Peyer's patch (tissue), 4 donors: ENCODE measurements around the gene P2RX7. TPM values are rescaled to one million over a fixed set of nuclear protein-coding genes. Genes with fewer than 3 reads are reported as not detected.

Experiments
- DNase-seq, 3 donors: peaks; one replicate each; pipeline ENCODE4 v3.0.0-alpha.2; 2017 to 2019
- H3K27ac ChIP-seq, 4 donors: fragments of 200-600 bp; sonication (generic); one replicate each; pipeline ENCODE4 v1.5.1; 2016 to 2019
- H3K27me3 ChIP-seq, 2 donors: fragments of 200-600 bp; sonication (generic); one replicate each; pipeline ENCODE4 v1.5.1; 2019
- H3K36me3 ChIP-seq, 3 donors: fragments of 200-600 bp; sonication (generic); one replicate each; pipeline ENCODE4 v1.5.1; 2016 to 2019
- H3K4me1 ChIP-seq, 4 donors: fragments of 200-600 bp; sonication (generic); one replicate each; pipeline ENCODE4 v1.5.1; 2016 to 2019
- H3K4me3 ChIP-seq, 4 donors: fragments of 200-600 bp; sonication (generic); 1 replicate in 3 of 4; 2 replicates in 1 of 4; pipeline ENCODE4 v1.5.1; 2016 to 2019; ENCODE audit warnings: mild to moderate bottlenecking in 1 of 4
- H3K9me3 ChIP-seq, 4 donors: fragments of 200-600 bp; sonication (generic); one replicate each; pipeline ENCODE4 v1.5.1; 2016 to 2019; ENCODE audit warnings: mild to moderate bottlenecking in 1 of 4
- POLR2A ChIP-seq, 2 donors: fragments of 450-650 bp; IDR thresholded peaks; one replicate each; pipeline ENCODE4 v1.5.1; 2017; ENCODE audit warnings: antibody characterized with exemption in 2 of 2, mild to moderate bottlenecking in 2 of 2, moderate library complexity in 2 of 2
- total RNA-seq, 4 donors: library from RNA; depleted of rRNA; stranded (reverse); fragments of >200 nt; gene quantifications; one replicate each; pipeline ENCODE4 v1.1.0, GENCODE V29; 2016
- TF ChIP-seq, protein P1 (sequence below), 6 experiments: fragments of 450-650 bp in 4 of 6; fragments of 200-600 bp in 2 of 6; sonication (generic) in 1 of 6; IDR thresholded peaks; one replicate each; pipeline ENCODE4 v1.5.1; 2017 to 2019; ENCODE audit warnings: antibody characterized with exemption in 6 of 6, mild to moderate bottlenecking in 3 of 6, moderate library complexity in 1 of 6

P2RX7 gene
- total RNA-seq, 4 donors from 2014 or later = 1.0 to 9.1 (median 1.7) TPM; not detected in 1

DNA sequence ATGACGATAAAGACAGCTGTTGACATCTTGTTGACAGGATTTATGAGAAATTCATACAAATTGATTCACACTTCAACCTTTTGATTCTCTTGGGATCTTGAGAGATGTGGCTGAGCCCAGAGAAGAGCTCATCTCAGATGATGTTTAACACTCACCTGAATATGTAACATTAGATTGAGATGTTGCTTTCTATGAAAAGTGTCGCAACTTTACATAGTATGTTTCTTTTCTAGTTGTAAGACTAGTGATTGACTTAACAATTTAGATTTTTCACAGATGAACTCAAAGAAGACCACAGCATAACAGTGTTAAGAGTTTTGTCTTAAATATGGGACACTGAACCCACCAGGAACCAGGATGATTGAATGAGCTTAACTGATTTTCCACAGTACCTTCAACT, 40.6 kb upstream of the P2RX7 start:
- no peaks in the 10 kb centered on the region for H3K9me3 ChIP-seq
- no peak for DNase-seq
- H3K27ac ChIP-seq = no peak overlapping the region
- H3K4me1 ChIP-seq = peaks cover 0 to 10% (median 6%) of the 10 kb centered on the region in 4 donors
- H3K4me3 ChIP-seq = no peak overlapping the region
- TF ChIP-seq, protein P1, sequence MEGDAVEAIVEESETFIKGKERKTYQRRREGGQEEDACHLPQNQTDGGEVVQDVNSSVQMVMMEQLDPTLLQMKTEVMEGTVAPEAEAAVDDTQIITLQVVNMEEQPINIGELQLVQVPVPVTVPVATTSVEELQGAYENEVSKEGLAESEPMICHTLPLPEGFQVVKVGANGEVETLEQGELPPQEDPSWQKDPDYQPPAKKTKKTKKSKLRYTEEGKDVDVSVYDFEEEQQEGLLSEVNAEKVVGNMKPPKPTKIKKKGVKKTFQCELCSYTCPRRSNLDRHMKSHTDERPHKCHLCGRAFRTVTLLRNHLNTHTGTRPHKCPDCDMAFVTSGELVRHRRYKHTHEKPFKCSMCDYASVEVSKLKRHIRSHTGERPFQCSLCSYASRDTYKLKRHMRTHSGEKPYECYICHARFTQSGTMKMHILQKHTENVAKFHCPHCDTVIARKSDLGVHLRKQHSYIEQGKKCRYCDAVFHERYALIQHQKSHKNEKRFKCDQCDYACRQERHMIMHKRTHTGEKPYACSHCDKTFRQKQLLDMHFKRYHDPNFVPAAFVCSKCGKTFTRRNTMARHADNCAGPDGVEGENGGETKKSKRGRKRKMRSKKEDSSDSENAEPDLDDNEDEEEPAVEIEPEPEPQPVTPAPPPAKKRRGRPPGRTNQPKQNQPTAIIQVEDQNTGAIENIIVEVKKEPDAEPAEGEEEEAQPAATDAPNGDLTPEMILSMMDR (IDR thresholded peaks at IDR 0.05) = no peak
- TF ChIP-seq POLR2A (IDR thresholded peaks at IDR 0.05) = no peak
- no peaks in the 10 kb centered on the region for H3K27me3 ChIP-seq
- no peaks in the 10 kb centered on the region for H3K36me3 ChIP-seq

DNA sequence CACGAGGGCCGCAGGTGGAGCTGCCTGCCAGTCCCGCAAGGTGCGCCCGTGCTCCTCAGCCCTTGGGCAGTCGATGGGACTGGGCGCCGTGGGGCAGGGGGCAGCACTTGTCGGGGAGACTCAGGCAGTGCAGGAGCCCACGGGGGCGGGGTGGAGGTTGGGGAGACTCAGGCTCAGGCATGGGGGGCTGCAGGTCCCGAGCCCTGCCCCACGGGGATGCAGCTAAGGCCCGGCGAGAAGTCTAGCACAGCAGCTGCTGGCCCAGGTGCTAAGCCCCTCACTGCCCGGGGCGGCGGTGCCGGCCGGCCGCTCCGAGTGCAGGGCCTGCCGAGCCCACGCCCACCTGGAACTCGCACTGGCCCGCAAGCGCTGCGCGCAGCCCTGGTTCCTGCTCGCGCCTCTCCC, 39.2 kb upstream of the P2RX7 start:
- no peak overlapping the region for H3K4me3 ChIP-seq
- no peak overlapping the region for H3K27ac ChIP-seq
- no peaks in the 10 kb centered on the region for H3K27me3 ChIP-seq
- TF ChIP-seq, protein P1 (IDR thresholded peaks at IDR 0.05) = no peak
- no peak for TF ChIP-seq POLR2A (IDR thresholded peaks at IDR 0.05)
- peaks cover 0 to 10% (median 6%) of the 10 kb centered on the region in 4 donors for H3K4me1 ChIP-seq
- H3K9me3 ChIP-seq = no peaks in the 10 kb centered on the region
- no peak for DNase-seq
- H3K36me3 ChIP-seq = no peaks in the 10 kb centered on the region

DNA sequence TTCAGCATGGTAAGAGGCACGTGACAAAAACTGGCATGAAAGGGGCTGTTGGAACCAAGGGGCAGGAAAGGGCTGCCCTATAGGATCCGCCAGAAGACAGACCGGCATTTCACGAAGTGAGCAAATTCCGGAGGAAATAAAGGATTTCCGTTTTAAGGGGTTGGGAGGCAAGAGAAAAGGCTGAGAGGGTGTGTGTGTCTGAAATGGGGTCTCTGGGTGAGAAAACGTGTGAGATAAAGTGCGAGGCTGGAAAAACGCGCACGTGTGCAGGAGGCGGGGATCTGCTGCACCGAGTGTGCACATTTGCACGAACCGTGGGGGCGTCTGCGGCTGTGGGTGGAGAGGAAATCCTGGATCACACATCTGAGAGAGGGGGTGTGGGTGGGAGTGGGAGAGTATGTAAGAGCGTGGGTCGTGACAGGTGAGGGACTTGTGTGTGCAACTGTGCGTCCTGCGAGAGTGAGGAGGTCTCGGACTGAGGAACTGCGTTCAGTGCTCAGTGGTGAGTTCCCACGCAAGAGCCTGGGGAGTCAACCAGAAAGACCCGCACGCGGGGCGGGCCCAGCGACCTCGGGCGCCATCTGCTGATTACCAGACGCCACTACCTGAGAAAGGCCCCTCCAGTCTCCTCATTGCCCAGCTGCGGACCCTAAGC, 37.0 kb upstream of the P2RX7 start:
- H3K4me1 ChIP-seq = peaks cover 0 to 10% (median 6%) of the 10 kb centered on the region in 4 donors

DNA sequence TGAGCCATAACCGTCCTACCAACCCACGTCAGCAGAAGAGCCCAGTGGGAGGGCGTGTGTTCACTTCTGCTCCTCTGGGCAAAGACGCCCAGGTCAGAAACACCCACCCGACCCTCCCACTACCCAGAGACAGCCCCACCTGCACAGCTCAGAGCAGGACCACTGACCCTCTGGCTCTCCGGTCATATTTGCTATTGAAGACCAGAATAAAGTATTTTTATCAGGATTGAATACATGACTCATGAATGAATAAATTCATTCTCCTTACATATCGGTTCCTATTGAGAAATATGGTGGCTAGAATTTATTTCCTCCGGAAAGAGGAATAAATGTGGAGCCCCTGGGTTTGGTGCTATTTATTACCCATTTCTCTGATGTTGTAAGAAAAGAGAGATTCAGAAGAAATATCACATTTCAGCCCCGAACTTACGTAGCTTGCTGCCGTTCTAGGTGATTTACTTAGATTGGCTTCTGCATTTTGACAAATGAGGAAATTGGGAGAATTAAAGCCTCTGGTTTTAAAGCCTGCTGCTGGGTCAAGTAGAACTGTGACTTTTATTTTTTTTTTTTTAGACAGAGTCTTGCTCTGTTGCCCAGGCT, 36.4 kb upstream of the P2RX7 start:
- Histone ChIP-seq H3K4me1 (peaks cover 0 to 10% (median 6%) of the 10 kb centered on the region in 4 donors), H3K27ac (no peak overlapping the region), H3K4me3 (peak overlapping the region in 3 of 4 donors; percentile 19 to 45 (median 39)), H3K36me3 (no peaks in the 10 kb centered on the region), H3K27me3 (no peaks in the 10 kb centered on the region), H3K9me3 (peaks cover 0 to 3% (median 0%) of the 10 kb centered on the region in 4 donors)
- no peak for DNase-seq
- TF ChIP-seq, protein P1 (IDR thresholded peaks at IDR 0.05) = peak in 1 of 6 experiments; percentile 3
- no peak for TF ChIP-seq POLR2A (IDR thresholded peaks at IDR 0.05)

More for the DNA sequence above, 37.0 kb upstream of the P2RX7 start:
- no peaks in the 10 kb centered on the region for H3K36me3 ChIP-seq
- peak; percentile 64 to 88 (median 76) for DNase-seq
- peaks cover 0 to 3% (median 0%) of the 10 kb centered on the region in 4 donors for H3K9me3 ChIP-seq
- peak overlapping the region; percentile 12 to 45 (median 29) for H3K4me3 ChIP-seq
- no peak overlapping the region for H3K27ac ChIP-seq
- TF ChIP-seq, protein P1 (IDR thresholded peaks at IDR 0.05) = peak; percentile 56 to 87 (median 75)
- no peak for TF ChIP-seq POLR2A (IDR thresholded peaks at IDR 0.05)
- H3K27me3 ChIP-seq = no peaks in the 10 kb centered on the region

DNA sequence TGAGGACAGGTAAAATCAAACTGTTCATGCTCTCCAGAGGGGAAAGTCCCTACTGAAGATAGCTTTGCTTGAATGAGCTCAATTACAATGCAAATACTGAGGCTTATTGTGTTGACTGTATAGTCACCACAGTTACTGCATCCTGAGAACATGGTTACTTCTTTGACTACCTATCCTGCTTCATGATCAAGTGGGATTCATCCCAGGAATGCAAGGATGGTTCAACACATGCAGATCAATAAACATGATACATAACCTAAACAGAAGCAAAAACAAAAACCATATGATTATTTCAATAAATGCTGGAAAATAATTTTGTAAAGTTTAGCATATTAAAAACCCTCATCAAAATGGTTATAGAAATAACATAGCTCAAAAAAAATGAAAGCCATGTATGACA, 32.9 kb upstream of the P2RX7 start:
- no peaks in the 10 kb centered on the region for H3K36me3 ChIP-seq
- H3K9me3 ChIP-seq = peaks cover 0 to 3% (median 0%) of the 10 kb centered on the region in 4 donors
- TF ChIP-seq, protein P1 (IDR thresholded peaks at IDR 0.05) = no peak
- TF ChIP-seq POLR2A (IDR thresholded peaks at IDR 0.05) = no peak
- H3K4me3 ChIP-seq = no peak overlapping the region
- peaks cover 0 to 10% (median 6%) of the 10 kb centered on the region in 4 donors for H3K4me1 ChIP-seq
- H3K27me3 ChIP-seq = no peaks in the 10 kb centered on the region
- DNase-seq = no peak
- H3K27ac ChIP-seq = no peak overlapping the region
